Prostate gland (tissue), 2 donors: ENCODE data around the gene PELO. TPM values are rescaled to one million over a fixed set of nuclear protein-coding genes. Genes with fewer than 3 reads are reported as not detected.

Experiments used
- DNase-seq: peaks from one replicate; pipeline ENCODE4 v3.0.0-alpha.2; 2019; ENCODE audit warnings: low spot score
- H3K27ac ChIP-seq, 2 donors: fragments of 200-600 bp; sonication (generic); 2 replicates each; pipeline ENCODE4 v1.5.1; 2017 to 2019
- H3K27me3 ChIP-seq: fragments of 200-600 bp; sonication (generic); replicated peaks from 2 replicates; pipeline ENCODE4 v1.5.1; 2019; ENCODE audit not compliant: insufficient read depth
- H3K36me3 ChIP-seq, 2 donors: fragments of 200-600 bp; sonication (generic); 1 replicate in 1 of 2; 2 replicates in 1 of 2; pipeline versions ENCODE4 v1.5.1 to v1.8.1; 2017 to 2019
- H3K4me1 ChIP-seq: fragments of 200-600 bp; sonication (generic); replicated peaks from 2 replicates; pipeline ENCODE4 v1.5.1; 2019
- H3K4me3 ChIP-seq, 2 donors: fragments of 200-600 bp; sonication (generic); 2 replicates each; pipeline ENCODE4 v1.5.1; 2017 to 2019
- H3K9me3 ChIP-seq: fragments of 200-600 bp; sonication (generic); 2 replicates; pipeline ENCODE4 v1.5.1; 2017
- CTCF ChIP-seq, 4 experiments: fragments of 200-600 bp in 2 of 4; fragments of 450-650 bp in 2 of 4; sonication (generic) in 2 of 4; IDR thresholded peaks; 1 replicate in 3 of 4; 2 replicates in 1 of 4; pipeline ENCODE4 v1.5.1; 2016 to 2019; ENCODE audit warnings: antibody characterized with exemption in 4 of 4, mild to moderate bottlenecking in 2 of 4, moderate library complexity in 2 of 4
- POLR2A ChIP-seq: fragments of 450-650 bp; IDR thresholded peaks from one replicate; pipeline ENCODE4 v1.6.1; 2016; ENCODE audit warnings: antibody characterized with exemption, mild to moderate bottlenecking
- POLR2AphosphoS5 ChIP-seq: sonication (generic); formaldehyde crosslinking; IDR thresholded peaks from one replicate; pipeline ENCODE4 v1.6.1; 2017; ENCODE audit warnings: antibody characterized with exemption
- WGBS: methylation state at CpG from one replicate; pipeline ENCODE4 v1.1.5; 2018; 5-methylcytosine and 5-hydroxymethylcytosine counted together
- intact Hi-C: fragments of 100-400 bp; cut with DNase I; formaldehyde crosslinking; loops from one replicate; pipeline ENCODE4 v1.14.2; 2022
- total RNA-seq, 2 donors: library from RNA; depleted of rRNA; stranded (reverse); fragments of >200 nt; gene quantifications; one replicate each; pipeline ENCODE4 v1.1.0, GENCODE V29; 2016

The PELO gene
- total RNA-seq, 2 donors from 2014 or later: 14.9 to 18.8 TPM

GRCh38 chr5:52751137-52751536 lies 36.6 kb upstream of the PELO start:
- TF ChIP-seq POLR2A (no peak), CTCF (IDR thresholded peaks at IDR 0.05) (no peak), POLR2AphosphoS5 (no peak)
- no peaks in the 10 kb centered on the region for H3K9me3 ChIP-seq
- no peaks in the 10 kb centered on the region for H3K27me3 ChIP-seq
- 83% methylated on average over 1 of the region's 1 CpG for WGBS
- no peaks in the 10 kb centered on the region for H3K36me3 ChIP-seq
- H3K27ac ChIP-seq: no peak overlapping the region
- intact Hi-C loops: no loop called here
- H3K4me1 ChIP-seq: no peaks in the 10 kb centered on the region
- no peak overlapping the region for H3K4me3 ChIP-seq
- no peak for DNase-seq

- Histone ChIP-seq H3K27me3 (no peaks in the 10 kb centered on the region), H3K9me3 (no peaks in the 10 kb centered on the region), H3K36me3 (no peaks in the 10 kb centered on the region), H3K4me1 (no peaks in the 10 kb centered on the region), H3K27ac (no peak overlapping the region), H3K4me3 (no peak overlapping the region)
- 90% methylated on average over 2 of the region's 2 CpGs for WGBS
- no peak for DNase-seq
- intact Hi-C loops: no loop called here
- TF ChIP-seq CTCF (IDR thresholded peaks at IDR 0.05) (no peak), POLR2A (no peak), POLR2AphosphoS5 (no peak)
Observed at GRCh38 chr5:52754051-52754450, 33.7 kb upstream of the PELO start.

GRCh38 chr5:52757527-52757926 lies 30.2 kb upstream of the PELO start:
- 60% methylated on average over 2 of the region's 2 CpGs for WGBS
- Histone ChIP-seq H3K27ac (no peak overlapping the region), H3K27me3 (no peaks in the 10 kb centered on the region), H3K9me3 (no peaks in the 10 kb centered on the region), H3K4me1 (no peaks in the 10 kb centered on the region), H3K36me3 (no peaks in the 10 kb centered on the region), H3K4me3 (no peak overlapping the region)
- DNase-seq: no peak
- intact Hi-C loops: no loop called here
- TF ChIP-seq CTCF (IDR thresholded peaks at IDR 0.05) (no peak), POLR2A (no peak), POLR2AphosphoS5 (no peak)

GRCh38 chr5:52758014-52758413 lies 29.7 kb upstream of the PELO start:
- Histone ChIP-seq H3K4me3 (no peak overlapping the region), H3K4me1 (no peaks in the 10 kb centered on the region), H3K27me3 (no peaks in the 10 kb centered on the region), H3K36me3 (no peaks in the 10 kb centered on the region), H3K9me3 (no peaks in the 10 kb centered on the region), H3K27ac (no peak overlapping the region)
- intact Hi-C loops: no loop called here
- TF ChIP-seq POLR2AphosphoS5 (no peak), POLR2A (no peak), CTCF (IDR thresholded peaks at IDR 0.05) (no peak)
- 89% methylated on average over 5 of the region's 5 CpGs for WGBS
- DNase-seq: no peak

- TF ChIP-seq POLR2AphosphoS5: no peak
- TF ChIP-seq CTCF (IDR thresholded peaks at IDR 0.05): no peak
- no peak for TF ChIP-seq POLR2A
- Histone ChIP-seq H3K27me3 (no peaks in the 10 kb centered on the region), H3K4me1 (no peaks in the 10 kb centered on the region), H3K27ac (no peak overlapping the region), H3K36me3 (no peaks in the 10 kb centered on the region), H3K9me3 (no peaks in the 10 kb centered on the region), H3K4me3 (no peak overlapping the region)
- DNase-seq: no peak
- intact Hi-C loops: no loop called here
- 89% methylated on average over 1 of the region's 1 CpG for WGBS
Observed at GRCh38 chr5:52759331-52759730, 28.4 kb upstream of the PELO start.
